Activated CD8-positive, alpha-beta T cell treated with anti-CD3 and anti-CD28 coated beads for 36 hours (primary cell): ENCODE measurements around the gene SAGE1. TPM values are rescaled to one million over a fixed set of nuclear protein-coding genes. Genes with fewer than 3 reads are reported as not detected.
A peak's percentile ranks its signal among the peaks of the same experiment; 100 is the strongest.

ENCODE experiments used
- ATAC-seq: fragments of 200-7000 bp; cut with Tn5 transposase; one replicate; pipeline ENCODE4 v1.10.0; 2021; ENCODE audit warnings: mild to moderate bottlenecking, moderate library complexity
- CTCF ChIA-PET: fragments of 350-600 bp; sonication (Branson Sonifier 250); formaldehyde crosslinking; loops from one replicate; lab custom pipeline; 2021; ENCODE audit warnings: antibody characterized with exemption; lab: Charles Lee
- POLR2A ChIA-PET: fragments of 350-600 bp; sonication (Branson Sonifier 250); formaldehyde crosslinking; loops from one replicate; lab custom pipeline; 2021; ENCODE audit warnings: antibody characterized with exemption; lab: Charles Lee
- DNase-seq: peaks from one replicate; pipeline ENCODE4 v3.0.0-alpha.2; 2020
- H3K27ac Mint-ChIP-seq: one replicate; pipeline ENCODE4 v1.8.0; 2021; ENCODE audit warnings: mild to moderate bottlenecking, mixed read lengths
- H3K27me3 Mint-ChIP-seq: one replicate; pipeline ENCODE4 v1.8.0; 2021; ENCODE audit warnings: mixed read lengths
- H3K36me3 Mint-ChIP-seq: one replicate; pipeline ENCODE4 v1.8.0; 2021; ENCODE audit warnings: low read depth, mixed read lengths
- H3K4me1 Mint-ChIP-seq: one replicate; pipeline ENCODE4 v1.8.0; 2021; ENCODE audit warnings: low read depth, mixed read lengths
- H3K4me3 Mint-ChIP-seq: one replicate; pipeline ENCODE4 v1.8.0; 2021; ENCODE audit warnings: mild to moderate bottlenecking, moderate library complexity, mixed read lengths
- H3K9me3 Mint-ChIP-seq: one replicate; pipeline ENCODE4 v1.8.0; 2021; ENCODE audit warnings: mixed read lengths
- CTCF ChIP-seq: fragments of 200-600 bp; IDR thresholded peaks from one replicate; pipeline ENCODE4 v1.8.0; 2022; ENCODE audit warnings: antibody characterized with exemption, mild to moderate bottlenecking
- intact Hi-C: fragments of 100-400 bp; cut with micrococcal nuclease; formaldehyde crosslinking; loops from one replicate; pipeline ENCODE4 v1.10.0; 2022
- total RNA-seq, 2 experiments: library from RNA; stranded (reverse); gene quantifications; one replicate each; pipeline ENCODE4 v1.2.3, GENCODE V29; 2021

Gene SAGE1
- total RNA-seq, 2 experiments from 2014 or later: not detected

- no peaks in the 10 kb centered on the region for H3K9me3 Mint-ChIP-seq
- ChIA-PET POLR2A (no interaction called here), CTCF (interaction anchor here (1.3 kb wide), 1 partner anchor 9 kb away, joined by 4 read pairs; no protein-coding TSS in a partner anchor)
- ATAC-seq (no peak), DNase-seq (no peak)
- TF ChIP-seq CTCF: no peak
- no peaks in the 10 kb centered on the region for H3K4me1 Mint-ChIP-seq
- no peaks in the 10 kb centered on the region for H3K27me3 Mint-ChIP-seq
- no peak overlapping the region for H3K27ac Mint-ChIP-seq
- no peaks in the 10 kb centered on the region for H3K36me3 Mint-ChIP-seq
- no peak overlapping the region for H3K4me3 Mint-ChIP-seq
- intact Hi-C loops: no loop called here
Observed at GRCh38 chrX:135923353-135923752, 29.8 kb downstream of the SAGE1 start.

DNA sequence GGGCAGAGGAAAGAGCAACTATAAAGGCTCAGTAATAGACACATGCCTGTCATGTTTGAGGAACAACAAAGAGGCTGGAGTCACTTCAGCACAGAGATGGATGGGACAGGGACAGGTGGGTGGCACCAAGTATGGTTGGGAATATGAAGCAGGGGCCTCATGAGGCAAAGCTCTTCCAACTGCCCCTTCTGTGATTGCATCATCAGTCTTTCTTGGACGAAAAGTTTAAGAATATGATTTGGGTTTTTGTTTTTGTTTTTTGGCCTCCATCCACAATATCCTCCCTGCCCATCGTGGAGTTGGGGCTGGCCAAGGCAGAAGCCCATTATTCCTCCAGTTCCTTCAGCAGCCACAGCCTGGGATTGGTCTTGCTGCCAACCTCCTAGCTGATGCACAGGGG is 34.4 kb downstream of the SAGE1 start:
- ATAC-seq (no peak), DNase-seq (no peak)
- H3K27me3 Mint-ChIP-seq: no peaks in the 10 kb centered on the region
- intact Hi-C loops: no loop called here
- no peaks in the 10 kb centered on the region for H3K9me3 Mint-ChIP-seq
- no peak overlapping the region for H3K4me3 Mint-ChIP-seq
- H3K4me1 Mint-ChIP-seq: no peaks in the 10 kb centered on the region
- H3K36me3 Mint-ChIP-seq: no peaks in the 10 kb centered on the region
- CTCF ChIA-PET: no interaction called here
- POLR2A ChIA-PET: no interaction called here
- TF ChIP-seq CTCF: no peak
- no peak overlapping the region for H3K27ac Mint-ChIP-seq

DNA sequence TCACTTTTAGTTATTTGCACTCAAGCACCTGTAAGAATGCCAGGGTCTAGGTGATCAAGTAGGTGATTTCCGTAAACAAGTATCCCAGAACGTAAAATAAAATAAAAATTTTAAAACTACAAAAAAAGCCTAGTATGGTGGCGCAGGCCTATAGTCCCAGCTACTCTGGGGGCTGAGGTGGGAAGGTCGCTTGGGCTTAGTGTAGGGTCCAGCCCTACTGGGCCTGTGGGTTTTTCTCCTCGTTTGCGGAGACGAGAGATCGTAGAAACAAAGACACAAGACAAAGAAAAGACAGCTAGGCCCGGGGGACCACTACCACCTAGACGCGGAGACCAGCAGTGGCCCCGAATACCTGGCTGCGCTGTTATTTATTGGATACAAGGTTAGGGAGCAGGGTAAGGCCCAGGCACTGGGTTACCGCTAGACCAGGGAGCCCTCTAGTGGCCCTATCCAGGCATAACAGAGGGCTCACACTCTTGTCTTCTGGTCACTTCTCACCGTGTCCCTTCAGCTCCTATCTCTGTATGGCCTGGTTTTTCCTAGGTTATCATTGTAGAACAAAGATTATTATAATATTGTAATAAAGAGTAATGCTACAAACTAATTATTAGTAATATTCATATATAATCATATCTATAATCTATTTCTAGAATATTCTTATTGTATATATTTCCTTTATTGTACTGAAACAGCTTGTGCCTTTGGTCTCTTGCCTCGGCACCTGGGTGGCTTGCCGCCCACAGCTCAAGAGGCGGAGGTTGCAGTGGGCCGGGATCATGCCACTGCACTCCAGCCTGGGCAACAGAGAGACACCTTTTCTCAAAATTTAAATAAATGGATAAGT is 38.4 kb downstream of the SAGE1 start:
- DNase-seq: peak; percentile 61
- intact Hi-C loops: no loop called here
- no peaks in the 10 kb centered on the region for H3K9me3 Mint-ChIP-seq
- H3K27ac Mint-ChIP-seq: no peak overlapping the region
- peak; percentile 51 for TF ChIP-seq CTCF
- H3K4me3 Mint-ChIP-seq: no peak overlapping the region
- H3K27me3 Mint-ChIP-seq: no peaks in the 10 kb centered on the region
- peak; percentile 53 for ATAC-seq
- no peaks in the 10 kb centered on the region for H3K4me1 Mint-ChIP-seq
- POLR2A ChIA-PET: no interaction called here
- CTCF ChIA-PET: interaction anchor here (0.7 to 1.3 kb wide), 5 partner anchors 9 to 896 kb away, joined by 3 to 4 read pairs (median 4); no protein-coding TSS in a partner anchor
- no peaks in the 10 kb centered on the region for H3K36me3 Mint-ChIP-seq

DNA sequence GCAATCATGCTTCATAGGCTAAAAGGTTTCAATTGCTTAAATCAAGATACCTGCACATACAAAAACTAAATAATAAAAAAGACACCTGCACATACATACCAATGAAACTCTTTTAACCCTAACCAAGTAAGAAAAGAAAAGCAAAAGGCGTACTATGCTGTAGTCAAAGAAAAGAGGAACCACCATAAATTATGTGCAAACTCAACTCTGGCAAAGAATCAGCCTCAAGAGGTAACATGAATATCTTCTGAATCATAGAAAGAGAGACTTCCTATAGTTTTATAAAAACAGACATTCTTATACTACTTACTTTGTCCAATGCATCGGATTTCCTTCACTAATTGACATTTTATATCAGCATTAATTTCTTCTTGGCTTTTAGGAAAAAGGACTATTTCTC is 51.0 kb downstream of the SAGE1 start:
- no peak for TF ChIP-seq CTCF
- H3K4me3 Mint-ChIP-seq: no peak overlapping the region
- intact Hi-C loops: no loop called here

DNA sequence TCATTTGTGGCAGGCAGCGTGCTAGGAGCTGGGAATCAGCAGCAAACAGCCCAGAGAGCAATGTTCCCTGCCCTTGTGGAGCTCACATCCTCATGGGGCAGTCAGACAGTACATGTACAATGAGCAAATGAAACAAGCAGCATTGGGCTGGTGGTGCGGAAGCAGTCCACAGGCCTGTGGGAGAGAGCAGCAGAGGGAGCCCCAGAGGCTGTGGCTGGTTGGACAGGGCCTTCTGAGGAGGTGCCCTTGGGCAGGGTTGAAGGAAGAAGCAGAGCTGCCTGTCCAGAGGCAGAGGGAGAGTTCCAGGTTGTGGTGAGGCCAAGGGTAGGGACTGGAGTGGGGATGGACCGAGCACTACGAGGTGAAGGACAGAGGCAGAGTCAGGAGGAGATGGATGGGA is 57.8 kb downstream of the SAGE1 start:
- CTCF ChIA-PET: no interaction called here
- no peak for TF ChIP-seq CTCF
- H3K4me1 Mint-ChIP-seq: no peaks in the 10 kb centered on the region

More for the DNA sequence above, 51.0 kb downstream of the SAGE1 start:
- H3K9me3 Mint-ChIP-seq: peaks cover 1% of the 10 kb centered on the region
- ChIA-PET CTCF (no interaction called here), POLR2A (no interaction called here)
- no peak for DNase-seq
- no peaks in the 10 kb centered on the region for H3K27me3 Mint-ChIP-seq
- no peaks in the 10 kb centered on the region for H3K4me1 Mint-ChIP-seq
- no peak overlapping the region for H3K27ac Mint-ChIP-seq
- H3K36me3 Mint-ChIP-seq: no peaks in the 10 kb centered on the region
- no peak for ATAC-seq

More for the DNA sequence above, 57.8 kb downstream of the SAGE1 start:
- no peak for DNase-seq
- Mint-ChIP-seq H3K4me3 (no peak overlapping the region), H3K27me3 (no peaks in the 10 kb centered on the region), H3K27ac (no peak overlapping the region), H3K36me3 (no peaks in the 10 kb centered on the region), H3K9me3 (no peaks in the 10 kb centered on the region)
- POLR2A ChIA-PET: no interaction called here
- ATAC-seq: no peak
- intact Hi-C loops: no loop called here
